Panc1 (cell line): Measurements from ENCODE around the gene EPHB2. TPM values are rescaled to one million over a fixed set of nuclear protein-coding genes. Genes with fewer than 3 reads are reported as not detected.

Source experiments
- ATAC-seq: fragments of 200-7000 bp; cut with Tn5 transposase; 2 replicates; pipeline ENCODE4 v1.9.1; 2020; ENCODE audit warnings: mild to moderate bottlenecking, moderate library complexity
- BruUV-seq: library from RNA; stranded (reverse); fragments of 400-500 nt; replicated peaks from 2 replicates; lab custom pipeline; 2021; lab: Mats Ljungman, UMichigan
- CTCF ChIA-PET: fragments of 300-600 bp; sonication (Branson Sonifier 250); formaldehyde crosslinking; loops from one replicate; lab custom pipeline; 2022; ENCODE audit warnings: antibody characterized with exemption; lab: Charles Lee
- POLR2A ChIA-PET: fragments of 300-600 bp; sonication (Branson Sonifier 250); formaldehyde crosslinking; loops from one replicate; lab custom pipeline; 2022; ENCODE audit warnings: antibody characterized with exemption; lab: Charles Lee
- DNase-seq: peaks from one replicate; pipeline ENCODE4 v3.0.0-alpha.2; 2010; ENCODE audit warnings: low read depth, low spot score
- H3K27ac ChIP-seq: 2 replicates; pipeline ENCODE4 v1.5.1; 2011; ENCODE audit warnings: mild to moderate bottlenecking, low read length, inconsistent platforms
- H3K27me3 ChIP-seq: fragments of 200-500 bp; sonication (Bioruptor generic); 2 replicates; pipeline ENCODE4 v1.6.0; 2014; ENCODE audit warnings: low read length, inconsistent platforms; ENCODE audit not compliant: control insufficient read depth, insufficient read depth
- H3K36me3 ChIP-seq: fragments of 200-500 bp; sonication (Bioruptor generic); 2 replicates; pipeline ENCODE4 v1.5.1; 2014; ENCODE audit warnings: inconsistent platforms, mild to moderate bottlenecking, low read length, moderate library complexity; ENCODE audit not compliant: control insufficient read depth, insufficient read depth
- H3K4me1 ChIP-seq: 2 replicates; pipeline ENCODE4 v1.5.1; 2011; ENCODE audit warnings: inconsistent platforms, mild to moderate bottlenecking, low read length, moderate library complexity; ENCODE audit not compliant: control insufficient read depth, insufficient read depth
- H3K4me3 ChIP-seq, 2 experiments: 2 replicates each; pipeline ENCODE4 v1.5.1; 2011 to 2012; ENCODE audit warnings: low read depth in 2 of 2, low read length in 2 of 2, mild to moderate bottlenecking in 2 of 2, inconsistent platforms in 1 of 2, moderate library complexity in 1 of 2
- H3K9me3 ChIP-seq: fragments of 200-500 bp; sonication (Bioruptor generic); 2 replicates; pipeline ENCODE4 v1.5.1; 2014; ENCODE audit warnings: low read depth, mild to moderate bottlenecking, inconsistent platforms, low read length, moderate library complexity; ENCODE audit not compliant: control insufficient read depth, insufficient read depth
- POLR2AphosphoS5 ChIP-seq: IDR thresholded peaks from 2 replicates; pipeline ENCODE4 v1.6.1; 2012; ENCODE audit warnings: mild to moderate bottlenecking, low read depth, low read length, moderate library complexity
- SIN3A ChIP-seq: IDR thresholded peaks from 2 replicates; pipeline ENCODE4 v1.6.1; 2012; ENCODE audit warnings: low read depth, mild to moderate bottlenecking, low read length, moderate library complexity, borderline replicate concordance; ENCODE audit not compliant: insufficient read depth
- TCF7L2 ChIP-seq: IDR thresholded peaks from 2 replicates; pipeline ENCODE4 v1.6.1; 2011; ENCODE audit warnings: mild to moderate bottlenecking, low read depth, low read length, inconsistent platforms
- in situ Hi-C: cut with HindIII; loops from 2 replicates; pipeline ENCODE4 v1.10.0; 2016; ENCODE audit warnings: low sequenced_read_pairs, low pct_unique_long_range_greater_than_20kb
- intact Hi-C: fragments of 100-400 bp; cut with micrococcal nuclease; formaldehyde crosslinking; loops from one replicate; pipeline ENCODE4 v1.10.0; 2022; ENCODE audit not compliant: unreplicated experiment
- total RNA-seq: library from RNA; stranded (reverse); gene quantifications from one replicate; pipeline ENCODE4 v1.2.1, GENCODE V29; 2021; ENCODE audit not compliant: unreplicated experiment
- TF ChIP-seq, protein P1 (sequence below), 2 experiments: IDR thresholded peaks; 2 replicates each; pipeline ENCODE4 v1.6.1; 2011 to 2012; ENCODE audit warnings: low read depth in 2 of 2, control low read depth in 1 of 2, low read length in 1 of 2, mild to moderate bottlenecking in 1 of 2, moderate library complexity in 1 of 2; ENCODE audit not compliant: insufficient read depth in 1 of 2
- TF ChIP-seq, protein P2 (sequence below): fragments of 450-650 bp; IDR thresholded peaks from 2 replicates; pipeline ENCODE4 v1.5.1; 2017; ENCODE audit warnings: mild to moderate bottlenecking

EPHB2 gene
- total RNA-seq, 1 experiment from 2014 or later: 29.0 TPM

DNA sequence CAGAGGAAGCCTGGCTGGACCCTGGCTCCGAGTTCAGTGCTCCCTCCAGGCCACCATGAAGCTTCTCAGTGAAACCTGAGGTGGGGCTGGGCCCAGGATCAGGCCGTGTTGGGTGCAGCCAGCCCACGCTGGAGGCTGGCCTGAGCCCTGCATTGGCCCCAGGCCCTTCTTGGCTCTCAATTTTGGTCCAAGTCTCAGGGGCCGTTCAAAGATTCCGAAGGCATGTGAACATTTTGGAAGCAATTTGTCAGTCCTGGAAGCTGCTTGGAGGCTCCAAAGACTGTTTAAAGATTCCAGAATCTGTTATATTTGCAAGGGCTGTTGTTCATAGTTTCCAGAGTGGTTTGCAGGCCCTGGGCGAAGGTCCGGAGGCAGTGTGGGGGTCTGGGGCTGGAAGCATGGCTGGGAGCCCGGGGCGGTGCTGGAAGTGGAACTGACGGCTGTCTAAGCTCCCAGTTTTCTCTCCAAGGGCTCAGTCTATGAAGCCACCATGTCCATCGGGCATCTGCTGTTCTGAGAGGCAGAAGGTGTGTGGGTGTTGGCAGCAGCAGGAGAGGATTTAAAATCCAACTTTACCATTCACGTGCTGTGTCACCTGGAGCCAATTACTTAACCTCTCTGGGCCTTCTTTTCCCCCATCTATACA lies 104.9 kb downstream of the EPHB2 start:
- no peak for DNase-seq
- Histone ChIP-seq H3K4me3 (no peak overlapping the region), H3K9me3 (no peaks in the 10 kb centered on the region), H3K27me3 (no peaks in the 10 kb centered on the region), H3K27ac (no peak overlapping the region), H3K36me3 (no peaks in the 10 kb centered on the region), H3K4me1 (no peaks in the 10 kb centered on the region)
- intact Hi-C loops: no loop called here
- in situ Hi-C loops: no loop called here
- ATAC-seq: no peak
- CTCF ChIA-PET: no interaction called here
- TF ChIP-seq, protein P1, sequence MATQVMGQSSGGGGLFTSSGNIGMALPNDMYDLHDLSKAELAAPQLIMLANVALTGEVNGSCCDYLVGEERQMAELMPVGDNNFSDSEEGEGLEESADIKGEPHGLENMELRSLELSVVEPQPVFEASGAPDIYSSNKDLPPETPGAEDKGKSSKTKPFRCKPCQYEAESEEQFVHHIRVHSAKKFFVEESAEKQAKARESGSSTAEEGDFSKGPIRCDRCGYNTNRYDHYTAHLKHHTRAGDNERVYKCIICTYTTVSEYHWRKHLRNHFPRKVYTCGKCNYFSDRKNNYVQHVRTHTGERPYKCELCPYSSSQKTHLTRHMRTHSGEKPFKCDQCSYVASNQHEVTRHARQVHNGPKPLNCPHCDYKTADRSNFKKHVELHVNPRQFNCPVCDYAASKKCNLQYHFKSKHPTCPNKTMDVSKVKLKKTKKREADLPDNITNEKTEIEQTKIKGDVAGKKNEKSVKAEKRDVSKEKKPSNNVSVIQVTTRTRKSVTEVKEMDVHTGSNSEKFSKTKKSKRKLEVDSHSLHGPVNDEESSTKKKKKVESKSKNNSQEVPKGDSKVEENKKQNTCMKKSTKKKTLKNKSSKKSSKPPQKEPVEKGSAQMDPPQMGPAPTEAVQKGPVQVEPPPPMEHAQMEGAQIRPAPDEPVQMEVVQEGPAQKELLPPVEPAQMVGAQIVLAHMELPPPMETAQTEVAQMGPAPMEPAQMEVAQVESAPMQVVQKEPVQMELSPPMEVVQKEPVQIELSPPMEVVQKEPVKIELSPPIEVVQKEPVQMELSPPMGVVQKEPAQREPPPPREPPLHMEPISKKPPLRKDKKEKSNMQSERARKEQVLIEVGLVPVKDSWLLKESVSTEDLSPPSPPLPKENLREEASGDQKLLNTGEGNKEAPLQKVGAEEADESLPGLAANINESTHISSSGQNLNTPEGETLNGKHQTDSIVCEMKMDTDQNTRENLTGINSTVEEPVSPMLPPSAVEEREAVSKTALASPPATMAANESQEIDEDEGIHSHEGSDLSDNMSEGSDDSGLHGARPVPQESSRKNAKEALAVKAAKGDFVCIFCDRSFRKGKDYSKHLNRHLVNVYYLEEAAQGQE (IDR thresholded peaks at IDR 0.05; ENCODE audit: insufficient read depth in 1 of 2, low read depth in 2 of 2, low read length in 1 of 2): no peak
- TF ChIP-seq TCF7L2: no peak
- TF ChIP-seq SIN3A: no peak
- no peak for TF ChIP-seq POLR2AphosphoS5
- TF ChIP-seq, protein P2, sequence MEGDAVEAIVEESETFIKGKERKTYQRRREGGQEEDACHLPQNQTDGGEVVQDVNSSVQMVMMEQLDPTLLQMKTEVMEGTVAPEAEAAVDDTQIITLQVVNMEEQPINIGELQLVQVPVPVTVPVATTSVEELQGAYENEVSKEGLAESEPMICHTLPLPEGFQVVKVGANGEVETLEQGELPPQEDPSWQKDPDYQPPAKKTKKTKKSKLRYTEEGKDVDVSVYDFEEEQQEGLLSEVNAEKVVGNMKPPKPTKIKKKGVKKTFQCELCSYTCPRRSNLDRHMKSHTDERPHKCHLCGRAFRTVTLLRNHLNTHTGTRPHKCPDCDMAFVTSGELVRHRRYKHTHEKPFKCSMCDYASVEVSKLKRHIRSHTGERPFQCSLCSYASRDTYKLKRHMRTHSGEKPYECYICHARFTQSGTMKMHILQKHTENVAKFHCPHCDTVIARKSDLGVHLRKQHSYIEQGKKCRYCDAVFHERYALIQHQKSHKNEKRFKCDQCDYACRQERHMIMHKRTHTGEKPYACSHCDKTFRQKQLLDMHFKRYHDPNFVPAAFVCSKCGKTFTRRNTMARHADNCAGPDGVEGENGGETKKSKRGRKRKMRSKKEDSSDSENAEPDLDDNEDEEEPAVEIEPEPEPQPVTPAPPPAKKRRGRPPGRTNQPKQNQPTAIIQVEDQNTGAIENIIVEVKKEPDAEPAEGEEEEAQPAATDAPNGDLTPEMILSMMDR: no peak
- POLR2A ChIA-PET: no interaction called here
- BruUV-seq: no TSS peak

DNA sequence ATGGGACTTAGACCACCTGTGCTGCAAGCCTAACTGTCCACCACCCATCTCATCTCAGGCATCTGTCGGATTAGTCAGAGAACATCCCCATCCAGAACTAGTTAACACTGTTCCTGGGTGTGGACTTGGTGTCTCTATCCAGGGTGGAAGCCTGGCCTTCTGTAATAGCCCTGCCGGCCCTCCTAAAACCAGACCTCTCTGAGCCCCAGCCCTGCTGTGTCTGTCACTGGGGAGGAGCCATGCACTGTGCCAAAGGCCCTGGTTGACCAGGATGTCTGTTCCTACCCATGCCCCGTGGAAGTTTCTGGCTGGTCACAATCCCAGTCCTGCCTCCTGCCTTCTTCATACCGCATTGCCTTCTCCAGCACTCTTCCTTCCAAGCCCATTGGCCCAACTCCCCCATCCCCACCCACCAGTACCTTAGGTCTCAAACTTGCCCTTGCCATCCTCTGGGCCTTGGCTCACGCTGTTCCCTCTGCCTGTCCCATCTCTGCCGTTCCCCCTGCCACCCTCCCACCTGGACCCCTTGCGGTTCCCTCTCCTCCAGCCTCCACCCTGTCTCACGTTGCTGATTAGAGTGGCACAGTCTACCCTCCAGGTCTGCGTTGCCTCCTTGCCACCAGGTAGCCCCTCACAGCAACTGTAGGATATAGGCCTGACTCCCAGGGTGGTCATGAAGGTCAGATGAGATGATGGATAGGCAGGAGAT lies 105.6 kb downstream of the EPHB2 start:
- no peaks in the 10 kb centered on the region for H3K4me1 ChIP-seq
- ChIA-PET POLR2A (no interaction called here), CTCF (no interaction called here)
- in situ Hi-C loops: no loop called here
- BruUV-seq: no TSS peak
- no peaks in the 10 kb centered on the region for H3K36me3 ChIP-seq
- intact Hi-C loops: no loop called here
- no peaks in the 10 kb centered on the region for H3K9me3 ChIP-seq
- H3K27ac ChIP-seq: no peak overlapping the region
- H3K27me3 ChIP-seq: no peaks in the 10 kb centered on the region
- ATAC-seq (0 out of 2 replicates have a peak, but pooled peaks have one; percentile 13), DNase-seq (no peak)
- H3K4me3 ChIP-seq: no peak overlapping the region
- TF ChIP-seq SIN3A: no peak
- no peak for TF ChIP-seq TCF7L2
- TF ChIP-seq, protein P2: no peak
- no peak for TF ChIP-seq POLR2AphosphoS5
